HG03280 (cell line): ENCODE results near the gene PRELP.

Experiments used
- ATAC-seq: cut with Tn5 transposase; IDR thresholded peaks from one replicate; pipeline ENCODE4 v1.9.1; 2021; ENCODE audit warnings: mild to moderate bottlenecking, moderate library complexity; ENCODE audit not compliant: unreplicated experiment

The PRELP gene

DNA sequence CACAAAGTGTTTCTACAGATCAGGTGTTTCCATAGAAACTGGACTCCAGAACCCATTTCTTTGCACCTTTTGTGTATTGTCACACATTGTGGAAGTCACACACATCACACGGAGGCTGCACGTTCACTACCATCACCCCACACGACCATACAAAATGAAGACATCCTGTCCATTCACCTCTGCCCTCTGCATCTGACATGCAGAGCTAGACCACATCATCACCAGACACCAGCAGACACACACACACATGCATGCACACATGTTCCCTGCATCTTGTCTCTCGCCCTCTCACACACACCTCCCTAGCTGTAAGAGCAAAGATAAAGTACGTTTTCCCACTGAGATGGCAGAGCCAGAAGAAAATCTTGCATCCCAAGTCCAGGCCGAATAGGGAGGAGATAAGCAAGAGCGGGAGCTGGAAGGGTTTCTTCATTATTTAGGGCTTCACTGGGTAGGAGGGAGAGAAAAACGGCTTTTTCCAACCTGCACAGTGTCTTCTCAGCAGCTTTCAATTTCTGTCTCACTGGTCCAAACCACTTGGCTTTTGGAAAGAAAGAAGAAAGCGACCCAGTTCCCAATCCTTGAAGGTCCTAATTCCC is 709 bp downstream of the PRELP start:
- ATAC-seq: no peak

DNA sequence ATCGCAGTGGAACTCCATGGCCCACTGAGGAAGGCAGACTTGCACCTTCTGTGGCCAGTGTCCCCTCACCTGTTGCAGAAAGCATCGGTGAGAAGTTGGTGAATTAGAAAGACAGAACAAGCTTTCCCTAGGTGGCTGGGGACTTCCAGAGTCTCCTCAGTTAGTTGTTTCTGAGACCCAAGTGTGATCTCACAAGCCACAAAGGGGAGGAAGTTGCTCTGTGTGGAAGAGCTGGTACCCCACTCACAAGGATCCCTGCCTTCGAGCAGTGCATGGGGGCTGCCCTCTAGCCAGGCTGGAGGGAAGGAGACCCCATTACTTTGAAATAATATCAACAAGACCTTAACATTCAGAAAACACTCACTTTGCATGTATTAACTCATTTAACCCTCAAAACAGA is 2.1 kb downstream of the PRELP start:
- ATAC-seq: no peak

DNA sequence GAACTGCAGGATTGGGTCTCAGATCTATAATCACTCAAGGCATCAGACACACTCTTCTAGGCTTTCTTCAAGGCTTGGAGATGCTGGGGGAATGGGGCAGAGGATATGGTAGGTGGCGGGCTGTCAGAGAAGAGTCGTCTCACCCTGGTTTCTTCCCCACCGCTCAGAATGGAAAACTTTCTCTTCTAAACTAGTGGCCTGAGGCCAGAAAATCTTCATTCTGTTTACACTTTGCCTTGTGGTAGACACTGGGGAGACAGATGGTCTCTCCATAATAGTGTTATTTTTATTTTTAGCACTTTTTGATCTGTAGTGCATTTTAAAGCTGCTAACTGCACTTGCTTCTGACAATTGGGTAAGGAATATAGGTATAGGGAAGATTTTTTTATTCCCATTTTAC is 2.6 kb downstream of the PRELP start:
- ATAC-seq: no peak

GRCh38 chr1:203478986-203479385 is 3.4 kb downstream of the PRELP start:
- no peak for ATAC-seq

GRCh38 chr1:203479646-203480045 is 4.0 kb downstream of the PRELP start:
- no peak for ATAC-seq

GRCh38 chr1:203480084-203480483 is 4.5 kb downstream of the PRELP start:
- no peak for ATAC-seq

- no peak for ATAC-seq
These were observed 5.0 kb downstream of the PRELP start for GRCh38 chr1:203480525-203481084.

DNA sequence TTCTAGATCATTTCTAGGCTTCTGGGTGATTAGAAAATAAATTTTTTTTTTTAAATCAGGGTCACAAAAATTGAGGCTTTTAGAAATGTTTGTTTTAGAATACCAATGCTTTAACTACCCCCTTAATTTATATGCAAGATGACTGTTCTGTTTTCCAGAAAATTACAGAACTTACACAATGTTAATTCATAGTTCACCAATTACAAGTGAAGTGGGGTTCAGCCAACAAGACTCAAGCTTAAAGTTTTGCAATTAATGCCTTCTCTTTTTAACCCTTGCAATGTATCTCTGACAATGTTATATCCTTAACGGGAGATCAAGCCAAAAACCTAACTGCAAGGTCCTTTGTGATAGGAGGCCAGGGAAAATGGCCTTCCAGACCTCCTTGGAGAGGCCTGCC is 5.6 kb downstream of the PRELP start:
- ATAC-seq: no peak

- ATAC-seq: no peak
These were observed 11.2 kb downstream of the PRELP start for GRCh38 chr1:203486618-203487370.

DNA sequence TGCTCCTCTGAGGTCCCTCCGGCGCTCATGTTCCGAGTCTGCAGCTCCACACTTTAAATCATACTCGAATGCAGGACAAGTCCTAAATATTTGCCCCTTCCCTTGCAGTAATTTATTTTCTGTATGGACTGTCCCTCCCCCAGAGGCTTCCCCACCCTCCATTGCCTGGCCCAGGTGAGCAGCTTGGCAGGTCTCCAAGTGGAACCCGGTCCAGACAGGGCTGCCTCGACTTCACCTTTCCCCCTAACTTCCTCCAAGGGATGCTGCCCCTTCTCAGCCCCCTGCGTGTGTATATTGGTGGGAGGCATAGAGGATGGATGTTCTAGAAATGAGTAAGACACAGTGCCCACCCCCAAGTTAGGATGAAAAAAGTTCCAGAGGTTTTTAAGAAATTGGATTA is 12.9 kb downstream of the PRELP start:
- no peak for ATAC-seq

GRCh38 chr1:203490607-203491006 is 15.0 kb downstream of the PRELP start:
- no peak for ATAC-seq

GRCh38 chr1:203491664-203492063 is 16.1 kb downstream of the PRELP start:
- ATAC-seq: no peak

DNA sequence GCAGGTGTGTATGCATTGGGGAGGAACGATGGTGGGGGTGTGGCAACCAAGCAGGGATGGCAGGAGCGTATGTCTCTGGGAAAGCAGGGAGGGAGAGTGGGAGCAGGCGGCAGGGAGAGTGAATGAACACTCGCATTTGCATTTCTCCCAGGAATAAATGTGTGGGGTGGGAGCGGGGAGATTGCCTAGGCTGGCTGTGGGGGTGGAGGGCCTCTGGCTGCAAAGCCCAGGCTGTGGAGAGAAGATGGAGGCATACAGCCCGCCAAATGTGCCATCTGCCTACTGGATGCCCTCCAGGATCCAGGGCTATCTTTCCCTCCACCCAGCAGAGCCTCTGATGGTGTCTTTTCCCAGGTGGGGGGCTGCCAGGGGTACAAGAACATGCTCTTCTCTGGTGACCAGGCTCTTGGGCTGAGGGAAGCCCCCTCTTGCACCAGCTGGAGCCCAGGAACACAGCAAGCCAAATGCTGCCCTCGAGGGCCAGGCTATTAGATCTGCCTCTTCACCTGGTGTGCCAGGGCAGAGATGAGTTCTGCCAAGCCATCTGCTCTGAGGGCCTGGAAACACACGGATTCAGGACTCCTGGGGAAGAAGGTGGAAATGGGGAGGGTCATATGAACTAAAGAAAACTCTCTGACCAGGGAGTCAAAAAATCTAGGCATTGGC is 16.6 kb downstream of the PRELP start:
- no peak for ATAC-seq

GRCh38 chr1:203492748-203493130 is 17.1 kb downstream of the PRELP start:
- no peak for ATAC-seq

- ATAC-seq: no peak
These were observed 18.3 kb downstream of the PRELP start, which contains the start of gene OPTC for GRCh38 chr1:203493901-203494300. Gene OPTC, plus strand, starts transcription at chr1:203494153. Its CDS starts 1,853 bp downstream, at chr1:203496006.

DNA sequence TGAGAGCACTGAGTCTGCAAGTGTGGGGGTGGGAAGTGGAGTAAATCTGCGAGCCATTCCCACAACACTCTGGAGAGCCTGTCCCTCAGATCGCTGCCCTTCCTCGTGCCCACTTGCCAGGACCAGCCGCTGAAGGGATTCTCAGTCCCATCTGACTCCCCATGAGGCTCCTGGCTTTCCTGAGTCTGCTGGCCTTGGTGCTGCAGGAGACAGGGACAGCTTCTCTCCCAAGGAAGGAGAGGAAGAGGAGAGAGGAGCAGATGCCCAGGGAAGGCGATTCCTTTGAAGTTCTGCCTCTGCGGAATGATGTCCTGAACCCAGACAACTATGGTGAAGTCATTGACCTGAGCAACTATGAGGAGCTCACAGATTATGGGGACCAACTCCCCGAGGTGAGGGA is 20.2 kb downstream of the PRELP start:
- ATAC-seq: no peak

- no peak for ATAC-seq
These were observed 21.7 kb downstream of the PRELP start for GRCh38 chr1:203497269-203497777.

DNA sequence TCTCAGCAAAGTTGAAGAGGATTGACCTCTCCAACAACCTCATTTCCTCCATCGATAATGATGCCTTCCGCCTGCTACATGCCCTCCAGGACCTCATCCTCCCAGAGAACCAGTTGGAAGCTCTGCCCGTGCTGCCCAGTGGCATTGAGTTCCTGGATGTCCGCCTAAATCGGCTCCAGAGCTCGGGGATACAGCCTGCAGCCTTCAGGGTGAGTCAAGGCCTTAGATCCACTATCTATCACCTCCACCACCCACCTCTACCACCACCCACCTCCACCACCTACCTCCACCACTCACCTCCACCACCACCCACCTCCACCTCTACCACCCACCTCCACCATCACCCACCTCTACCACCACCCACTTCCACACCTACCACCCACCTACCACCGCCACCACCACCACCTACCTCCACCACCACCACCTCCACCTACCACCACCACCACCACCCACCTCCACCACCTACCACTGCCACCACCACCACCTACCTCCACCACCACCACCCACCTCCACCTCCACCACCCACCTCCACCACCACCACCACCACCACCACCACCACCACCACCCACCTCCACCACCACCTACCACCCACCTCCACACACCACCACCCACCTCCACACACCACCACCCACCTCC is 24.2 kb downstream of the PRELP start:
- no peak for ATAC-seq

DNA sequence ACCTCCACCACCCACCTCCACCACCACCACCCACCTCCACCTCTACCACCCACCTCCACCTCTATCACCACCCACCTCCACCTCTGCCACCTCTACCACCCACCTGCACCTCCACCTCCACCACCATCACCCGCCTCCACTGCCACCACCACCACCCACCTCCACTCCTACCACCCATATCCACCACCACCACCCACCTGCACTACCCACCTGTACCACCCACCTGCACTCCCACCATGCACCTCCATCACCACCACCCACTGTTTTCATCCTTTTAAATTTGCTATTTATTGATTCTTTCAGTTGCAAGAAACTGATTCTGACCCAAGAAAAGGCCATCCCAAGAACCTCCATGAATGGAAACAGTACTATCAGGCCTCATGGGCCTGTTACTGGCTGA is 24.7 kb downstream of the PRELP start:
- ATAC-seq: no peak

DNA sequence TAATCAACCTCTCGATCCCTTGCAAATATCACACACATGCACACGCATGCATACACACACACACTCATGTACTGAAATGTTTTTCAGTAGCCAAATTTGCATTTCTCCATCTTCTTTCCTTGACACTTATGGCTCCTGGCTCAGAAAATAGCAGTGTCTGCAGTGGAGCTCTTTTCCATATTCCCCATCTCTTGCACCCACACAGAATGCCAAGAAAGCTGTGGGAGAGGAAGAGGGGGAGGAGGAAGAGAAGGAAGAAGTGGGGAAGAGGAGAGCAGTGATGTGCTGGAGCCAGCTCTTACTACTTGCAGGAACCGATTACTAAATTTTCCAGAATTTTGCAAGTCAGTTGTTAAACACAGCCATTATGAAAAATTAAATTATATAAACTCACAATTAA is 28.2 kb downstream of the PRELP start:
- no peak for ATAC-seq
